GM18502 (cell line): Measurements from ENCODE around the gene ZHX3.
"Not testable (repeated sequence)": the region's sequence is repeated elsewhere in the genome, so short reads cannot be mapped to it uniquely, and the experiment has no call there.

Experiments used
- ATAC-seq: cut with Tn5 transposase; IDR thresholded peaks from one replicate; pipeline ENCODE4 v1.9.1; 2021; ENCODE audit warnings: mild to moderate bottlenecking; ENCODE audit not compliant: unreplicated experiment, poor library complexity

ZHX3 gene

GRCh38 chr20:41141153-41141815 lies 176.2 kb downstream of the ZHX3 start:
- no peak for ATAC-seq

DNA sequence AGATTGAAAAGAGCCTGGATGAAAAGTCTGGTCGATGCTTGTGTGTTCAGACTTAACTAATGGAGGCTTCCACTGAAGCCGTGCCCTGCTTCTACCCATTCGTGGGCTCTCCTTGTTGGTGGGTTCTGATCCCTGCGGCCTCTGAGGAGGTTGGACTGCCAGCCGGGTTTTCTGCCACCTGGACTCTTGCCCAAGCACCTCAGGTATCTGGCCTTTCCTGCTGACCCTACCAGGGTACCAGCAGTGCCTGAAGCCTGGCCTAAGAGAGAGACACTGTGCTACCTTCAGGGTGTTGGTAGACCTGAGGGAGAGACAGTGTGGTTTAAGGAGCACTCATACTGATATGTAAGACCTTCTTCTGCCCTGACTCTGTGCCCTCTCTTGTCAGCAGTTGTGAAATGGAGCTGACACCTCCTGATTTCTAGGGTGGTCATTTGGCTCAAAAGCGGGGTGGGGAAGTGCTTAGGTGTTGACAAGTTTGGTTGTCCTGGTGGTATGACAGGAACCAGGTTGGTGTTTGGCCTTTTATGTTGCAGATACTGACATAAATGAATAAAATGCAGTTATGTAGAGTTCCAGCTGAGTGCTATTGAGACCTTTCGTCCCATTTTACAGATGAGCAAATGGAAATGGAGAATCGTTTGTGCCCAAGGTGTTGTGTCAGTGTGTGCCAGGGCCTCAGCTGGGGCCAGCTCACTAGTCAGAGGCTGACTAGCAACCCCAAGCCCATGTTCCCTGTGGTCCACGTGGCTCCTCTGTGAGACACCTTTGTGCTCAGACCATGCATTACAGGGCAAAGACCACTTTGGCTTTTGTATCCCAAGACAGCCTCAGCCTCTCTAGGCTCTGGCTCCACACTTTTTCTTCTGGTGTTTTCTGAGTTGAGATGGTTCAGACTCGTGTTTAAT lies 177.1 kb downstream of the ZHX3 start:
- no peak for ATAC-seq

DNA sequence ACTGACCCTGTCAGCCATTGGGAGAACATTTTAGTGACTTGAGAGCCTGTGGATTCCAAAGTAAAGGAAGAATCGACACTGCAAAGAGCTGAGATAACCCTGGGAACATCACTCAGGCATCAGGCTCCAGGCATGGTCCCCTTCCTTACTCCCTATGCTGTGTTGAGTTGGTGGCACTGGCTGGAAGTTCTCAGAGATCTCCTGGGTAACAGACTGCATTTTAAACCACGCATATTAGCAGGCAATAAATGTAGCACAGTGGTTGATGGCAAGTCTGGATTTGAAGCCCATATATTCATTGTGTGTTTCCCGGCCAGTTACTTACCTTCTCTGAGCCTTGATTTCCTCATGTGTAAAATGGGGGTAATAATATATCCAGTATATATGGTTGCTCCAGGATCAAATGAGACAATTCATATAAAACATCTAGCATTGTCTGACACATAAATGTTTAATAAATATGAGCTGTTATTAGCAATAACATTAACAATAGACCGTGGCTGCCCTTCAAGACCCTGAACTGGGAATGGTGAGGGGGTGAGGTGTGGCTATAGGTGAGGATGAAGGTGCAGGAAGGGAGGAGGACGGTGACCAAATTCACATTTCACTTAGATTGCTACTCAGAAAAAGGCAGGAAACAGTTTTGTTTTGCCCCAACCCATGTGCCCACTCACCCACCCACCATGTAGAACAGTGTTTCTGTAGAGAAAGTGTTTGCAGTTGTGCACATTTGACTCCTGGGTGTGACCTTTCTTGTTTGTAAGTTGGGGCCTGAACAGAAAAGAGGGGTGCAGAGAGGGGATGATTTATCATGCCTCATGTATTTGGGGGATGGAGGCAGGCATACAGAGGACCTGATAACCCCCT lies 178.1 kb downstream of the ZHX3 start:
- no peak for ATAC-seq

- no peak for ATAC-seq
Observed at GRCh38 chr20:41138475-41139226, 178.9 kb downstream of the ZHX3 start.

GRCh38 chr20:41137614-41138474 lies 179.7 kb downstream of the ZHX3 start:
- ATAC-seq, result peak; percentile 14

DNA sequence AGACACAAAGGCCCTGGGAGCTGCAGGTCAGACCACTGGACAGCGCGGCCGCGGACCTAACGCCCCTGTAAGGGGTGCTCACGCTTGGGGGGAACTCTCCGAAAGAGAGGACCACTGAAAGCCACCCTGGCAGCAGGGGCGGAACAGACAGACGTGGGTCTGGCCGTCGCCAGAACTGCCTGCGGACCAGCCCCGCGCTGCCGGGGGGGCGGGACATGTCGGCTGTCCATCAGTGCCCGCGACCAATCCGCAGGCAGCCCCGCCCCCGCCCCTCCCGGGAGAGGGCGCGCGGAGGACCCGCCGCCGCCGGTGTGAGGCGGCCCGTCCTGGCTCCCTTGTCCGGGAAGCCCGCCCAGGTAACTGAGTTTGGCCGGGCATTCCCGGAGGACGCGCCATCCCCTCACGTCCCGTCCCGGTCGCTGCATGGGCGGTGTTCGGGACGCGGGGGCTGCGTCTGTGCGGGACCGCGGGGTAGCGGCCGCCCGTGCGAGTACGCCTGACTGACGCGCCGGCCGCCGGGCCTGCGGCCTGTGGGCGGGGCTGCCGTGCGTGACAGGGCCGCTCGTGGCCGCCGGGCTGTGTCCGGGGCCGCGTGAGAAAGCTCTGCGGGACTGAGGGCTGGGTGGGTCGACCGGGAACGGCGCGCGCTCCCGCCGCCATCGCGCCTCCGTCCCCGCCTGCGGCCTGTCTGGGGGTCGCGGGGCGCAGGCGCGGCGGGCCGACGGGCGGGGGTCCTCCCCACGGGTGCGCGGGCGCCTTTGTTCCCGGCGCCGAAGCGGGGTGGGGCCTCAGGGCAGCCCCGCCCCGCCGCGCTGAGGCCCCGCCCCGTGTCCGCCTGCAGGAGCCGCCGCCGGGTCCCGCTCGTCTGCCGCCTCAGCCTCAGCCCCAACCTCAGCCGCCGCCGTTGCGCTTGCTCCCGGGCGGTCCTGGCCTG lies 180.6 kb downstream of the ZHX3 start, which contains the start of gene PLCG1:
Gene PLCG1, plus strand, starts transcription at position 864 of the 934 bp plus-strand sequence. CDS start 99 bp downstream, outside the sequence.
- peak; percentile 60 for ATAC-seq

DNA sequence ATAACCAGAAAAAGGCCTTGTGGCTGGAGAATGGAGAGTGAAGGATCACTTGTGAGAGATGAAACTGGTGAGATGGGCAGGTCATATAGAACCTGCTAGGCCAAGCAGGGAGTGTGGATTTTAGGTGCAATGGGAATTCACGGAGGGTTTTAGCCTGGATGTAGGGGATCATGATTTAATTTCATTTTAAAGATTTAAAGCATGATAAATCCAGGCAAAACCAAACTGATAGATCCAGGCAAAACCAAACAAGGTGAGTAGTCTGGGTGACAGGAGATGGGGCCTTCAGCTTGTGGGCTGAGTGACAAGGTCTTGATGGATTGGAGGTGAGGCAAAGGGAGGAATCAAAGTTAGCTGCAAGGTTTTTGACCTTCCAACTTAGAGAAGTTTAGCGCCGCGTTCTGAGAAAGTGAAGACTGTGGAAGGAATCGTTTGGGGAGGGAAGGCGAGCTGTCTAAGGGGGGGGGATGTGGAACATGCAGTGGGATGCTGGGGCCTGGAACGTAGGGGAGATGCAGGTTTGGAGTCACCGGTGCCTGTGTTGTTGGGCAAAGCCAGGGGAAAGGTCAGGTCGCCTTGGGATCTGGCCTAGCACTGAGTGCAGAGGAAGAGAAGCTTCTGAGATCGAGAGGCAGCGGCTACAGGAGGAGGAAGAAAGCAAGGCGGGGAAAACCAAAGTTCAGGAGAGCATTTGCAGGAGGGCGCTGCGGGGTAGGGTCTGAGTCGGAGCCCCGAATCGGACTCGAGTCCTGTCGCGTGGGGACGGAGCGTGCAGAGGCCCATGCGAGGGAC lies 181.4 kb downstream of the ZHX3 start:
- ATAC-seq, result no peak

- ATAC-seq, result no peak
Observed at GRCh38 chr20:41135187-41135887, 182.2 kb downstream of the ZHX3 start.

GRCh38 chr20:41134362-41135186 lies 183.0 kb downstream of the ZHX3 start:
- ATAC-seq, result no peak

DNA sequence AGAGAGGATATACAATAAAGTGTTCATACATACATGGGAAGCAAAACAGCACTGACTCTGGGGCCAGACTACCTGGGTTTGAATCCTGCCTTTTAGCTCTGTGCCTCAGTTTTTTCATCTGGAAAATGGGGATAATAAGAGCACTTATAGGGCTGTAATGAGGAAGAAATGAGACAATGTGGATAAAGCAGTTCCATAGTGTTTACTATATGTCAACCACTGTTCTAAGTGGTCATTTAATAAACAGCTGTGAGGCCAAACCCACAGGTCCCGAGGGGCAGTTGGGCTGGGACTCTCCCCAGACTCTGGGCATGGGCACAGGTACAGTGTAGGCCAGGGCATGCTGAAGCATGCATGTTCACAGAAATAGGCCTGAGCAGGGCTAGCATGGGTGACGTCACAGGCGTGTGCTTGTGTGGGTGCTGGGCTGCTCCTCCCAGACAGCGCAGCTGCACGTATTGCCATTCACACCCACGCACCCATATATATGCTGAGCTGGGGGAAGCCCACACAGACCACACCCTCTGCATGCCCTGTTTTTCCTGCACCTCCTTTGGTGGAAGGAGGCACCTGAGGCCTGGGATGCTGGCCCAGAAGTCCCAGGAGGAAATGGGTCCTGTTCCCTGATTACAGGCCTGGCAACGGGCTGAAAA lies 183.7 kb downstream of the ZHX3 start:
- ATAC-seq, result peak; percentile 38

GRCh38 chr20:41132388-41132775 lies 185.1 kb downstream of the ZHX3 start:
- ATAC-seq, result not testable (repeated sequence)

DNA sequence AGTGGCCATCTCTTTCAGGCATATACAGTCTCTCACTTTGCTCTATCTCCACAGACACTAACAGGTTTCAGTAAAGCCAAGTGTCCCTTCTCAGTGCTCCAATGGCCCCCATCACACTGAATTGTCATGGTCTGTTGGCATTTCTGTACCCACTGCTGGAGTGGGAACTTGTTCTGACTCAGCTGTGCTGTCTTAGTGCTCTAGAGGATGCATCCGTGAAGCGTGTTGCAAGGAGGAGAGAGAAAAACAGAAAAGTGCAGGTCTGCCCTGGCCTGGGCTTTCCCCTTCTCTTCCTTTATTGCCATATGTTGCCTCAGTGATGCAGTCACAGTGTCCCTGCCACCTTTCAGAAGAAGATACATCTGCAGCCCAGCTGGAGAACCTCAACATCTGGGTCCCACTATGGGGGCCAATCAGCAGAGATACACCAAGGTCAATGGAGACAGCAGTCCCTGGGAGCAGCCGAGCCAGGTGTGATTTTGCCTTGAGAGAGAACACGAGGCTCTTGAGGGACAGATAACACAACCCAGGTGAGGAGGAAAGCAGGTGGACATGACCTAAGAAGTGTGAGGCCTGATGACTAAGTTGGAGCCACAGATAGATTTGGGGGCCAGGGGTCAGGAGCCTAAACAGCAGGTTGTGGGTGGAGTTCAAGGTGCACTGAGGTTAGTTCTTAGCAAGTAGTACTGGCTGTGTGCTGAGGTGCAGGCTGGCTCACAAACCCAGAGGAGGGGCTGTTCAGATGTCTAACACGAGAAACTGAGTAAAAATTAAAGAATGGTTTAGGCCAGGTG lies 185.7 kb downstream of the ZHX3 start:
- ATAC-seq, result peak; percentile 59
